Amniotic stem cell (primary cell): ENCODE results near the gene SIK1.
"Not testable (repeated sequence)": the region's sequence is repeated elsewhere in the genome, so short reads cannot be mapped to it uniquely, and the experiment has no call there.

Experiments used
- DNase-seq: peaks from one replicate; lab custom pipeline; 2025; lab: John Stamatoyannopoulos, UW

Gene SIK1

GRCh38 chr21:43426404-43427241 lies at the start of gene SIK1:
Gene SIK1, minus strand, starts transcription at chr21:43427131. Its CDS starts 953 bp downstream, at chr21:43426178.
- DNase-seq: not testable (repeated sequence)

GRCh38 chr21:43471597-43472242 lies 44.8 kb upstream of the SIK1 start:
- not testable (repeated sequence) for DNase-seq

- not testable (repeated sequence) for DNase-seq
Measured at GRCh38 chr21:43469719-43470458, 43.0 kb upstream of the SIK1 start.

- no peak for DNase-seq
Measured at GRCh38 chr21:43467785-43468184, 40.9 kb upstream of the SIK1 start.

GRCh38 chr21:43465159-43465558 lies 38.2 kb upstream of the SIK1 start:
- not testable (repeated sequence) for DNase-seq

GRCh38 chr21:43463498-43464261 lies 36.7 kb upstream of the SIK1 start:
- not testable (repeated sequence) for DNase-seq

- DNase-seq: not testable (repeated sequence)
Measured at GRCh38 chr21:43462932-43463331, 36.0 kb upstream of the SIK1 start.

GRCh38 chr21:43460475-43460874 lies 33.5 kb upstream of the SIK1 start:
- not testable (repeated sequence) for DNase-seq

GRCh38 chr21:43458995-43459394 lies 32.1 kb upstream of the SIK1 start:
- not testable (repeated sequence) for DNase-seq

- DNase-seq: not testable (repeated sequence)
Measured at GRCh38 chr21:43456616-43457314, 29.8 kb upstream of the SIK1 start.

GRCh38 chr21:43455717-43456116 lies 28.8 kb upstream of the SIK1 start:
- not testable (repeated sequence) for DNase-seq

GRCh38 chr21:43454176-43454575 lies 27.2 kb upstream of the SIK1 start:
- DNase-seq: not testable (repeated sequence)

GRCh38 chr21:43451850-43452249 lies 24.9 kb upstream of the SIK1 start:
- not testable (repeated sequence) for DNase-seq

GRCh38 chr21:43450287-43450686 lies 23.4 kb upstream of the SIK1 start:
- DNase-seq: not testable (repeated sequence)

GRCh38 chr21:43447353-43447977 lies 20.5 kb upstream of the SIK1 start:
- not testable (repeated sequence) for DNase-seq

GRCh38 chr21:43446277-43446932 lies 19.5 kb upstream of the SIK1 start:
- not testable (repeated sequence) for DNase-seq

- DNase-seq: not testable (repeated sequence)
Measured at GRCh38 chr21:43444524-43444923, 17.6 kb upstream of the SIK1 start.

GRCh38 chr21:43442571-43442970 lies 15.6 kb upstream of the SIK1 start:
- DNase-seq: not testable (repeated sequence)

- DNase-seq: not testable (repeated sequence)
Measured at GRCh38 chr21:43440835-43441727, 14.2 kb upstream of the SIK1 start.
